ENCODE results near the gene CTXN3. TPM values are rescaled to one million over a fixed set of nuclear protein-coding genes. Genes with fewer than 3 reads are reported as not detected.

CTXN3 gene
- total and polyA plus RNA-seq, 10 of the 15 experiments (the other 5 are each of a cell fraction or from before 2014, with no cell fraction given) = not detected

GRCh38 chr5:127700237-127700766, 51.4 kb downstream of the CTXN3 start:
- in situ Hi-C loops (cut with MboI) (no loop called here), intact Hi-C loops (cut with micrococcal nuclease; ENCODE audit: unreplicated experiment) (no loop called here)
- no peaks in the 10 kb centered on the region for H4K20me1 ChIP-seq (ENCODE audit: control insufficient read depth, insufficient read depth)
- H3K27ac ChIP-seq (ENCODE audit: control insufficient read depth, insufficient read depth) = no peak overlapping the region
- H3K36me3 ChIP-seq (ENCODE audit: control insufficient read depth in 2 of 2, insufficient read depth in 2 of 2, low read length in 1 of 2) = no peaks in the 10 kb centered on the region
- H3K9ac ChIP-seq (ENCODE audit: control insufficient read depth, insufficient read depth, low read length) = no peak overlapping the region
- CTCF ChIA-PET = interaction anchor here (1.2 kb wide), 1 partner anchor 130 kb away, joined by 4 read pairs; no protein-coding TSS in a partner anchor
- no peak overlapping the region for H2AFZ ChIP-seq (ENCODE audit: control insufficient read depth, low read depth, low read length)
- H3K4me3 ChIP-seq = no peak overlapping the region
- POLR2A ChIA-PET = interaction anchor here (0.7 kb wide), 1 partner anchor 9 kb away, joined by 3 read pairs; no protein-coding TSS in a partner anchor
- H3K4me2 ChIP-seq (ENCODE audit: control insufficient read depth, insufficient read depth) = no peak overlapping the region
- RAD21 ChIA-PET (ENCODE audit: unreplicated experiment) = no interaction called here
- H3K79me2 ChIP-seq (ENCODE audit: control insufficient read depth, insufficient read depth, low read length) = no peaks in the 10 kb centered on the region
- no peaks in the 10 kb centered on the region for H3K4me1 ChIP-seq (ENCODE audit: control insufficient read depth, insufficient read depth, low read length)
- TF ChIP-seq TCF3 (IDR thresholded peaks at IDR 0.05; ENCODE audit: borderline replicate concordance, insufficient read depth, low read depth, low read length) (no peak), JUNB (IDR thresholded peaks at IDR 0.05) (no peak), RFX5 (IDR thresholded peaks at IDR 0.05; ENCODE audit: low read depth, low read length) (no peak), SMARCA5 (IDR thresholded peaks at IDR 0.05) (no peak), SP1 (IDR thresholded peaks at IDR 0.05; ENCODE audit: low read depth, low read length) (no peak), HCFC1 (IDR thresholded peaks at IDR 0.05; ENCODE audit: low read length) (no peak)
- DNase-seq (ENCODE audit: low read depth, low spot score) (no peak), ATAC-seq (no peak), FAIRE-seq (no peak)
- no peaks in the 10 kb centered on the region for H3K9me3 ChIP-seq (replicated peaks; ENCODE audit: control insufficient read depth, insufficient read depth, low read length)
- no TSS peak for BruUV-seq (replicated peaks)
- SMC1A ChIA-PET (ENCODE audit: uncharacterized antibody, unreplicated experiment) = interaction anchor here (1.0 kb wide), 1 partner anchor 132 kb away, joined by 3 read pairs; no protein-coding TSS in a partner anchor
- 42% methylated on average over 6 of the region's 6 CpGs for WGBS (ENCODE audit: insufficient coverage, insufficient replicate concordance, low lambda C conversion rate, missing lambda C conversion rate)
- H3K27me3 ChIP-seq (replicated peaks in 1 of 2; ENCODE audit: control insufficient read depth in 2 of 2, insufficient read depth in 2 of 2, low read length in 1 of 2) = no peaks in the 10 kb centered on the region

GRCh38 chr5:127702434-127702833, 53.6 kb downstream of the CTXN3 start:
- 20% methylated on average over 2 of the region's 2 CpGs for WGBS (ENCODE audit: insufficient coverage, insufficient replicate concordance, low lambda C conversion rate, missing lambda C conversion rate)
- ChIA-PET POLR2A (interaction anchor here (1.0 kb wide), 1 partner anchor 27 kb away, joined by 3 read pairs; no protein-coding TSS in a partner anchor), CTCF (interaction anchor here (1.1 kb wide), 1 partner anchor 24 kb away, joined by 4 read pairs; no protein-coding TSS in a partner anchor), SMC1A (ENCODE audit: uncharacterized antibody, unreplicated experiment) (interaction anchor here (0.6 kb wide), 1 partner anchor 1143 kb away, joined by 4 read pairs; no protein-coding TSS in a partner anchor), RAD21 (ENCODE audit: unreplicated experiment) (interaction anchor here (0.6 to 1.5 kb wide), 2 partner anchors 117 to 275 kb away, joined by 3 to 4 read pairs; no protein-coding TSS in a partner anchor)
- Histone ChIP-seq H3K4me1 (ENCODE audit: control insufficient read depth, insufficient read depth, low read length) (no peaks in the 10 kb centered on the region), H3K9me3 (replicated peaks; ENCODE audit: control insufficient read depth, insufficient read depth, low read length) (no peaks in the 10 kb centered on the region), H3K79me2 (ENCODE audit: control insufficient read depth, insufficient read depth, low read length) (no peaks in the 10 kb centered on the region), H2AFZ (ENCODE audit: control insufficient read depth, low read depth, low read length) (no peak overlapping the region), H4K20me1 (ENCODE audit: control insufficient read depth, insufficient read depth) (no peaks in the 10 kb centered on the region), H3K36me3 (ENCODE audit: control insufficient read depth in 2 of 2, insufficient read depth in 2 of 2, low read length in 1 of 2) (no peaks in the 10 kb centered on the region), H3K4me3 (no peak overlapping the region), H3K27me3 (replicated peaks in 1 of 2; ENCODE audit: control insufficient read depth in 2 of 2, insufficient read depth in 2 of 2, low read length in 1 of 2) (no peaks in the 10 kb centered on the region), H3K27ac (ENCODE audit: control insufficient read depth, insufficient read depth) (no peak overlapping the region), H3K4me2 (ENCODE audit: control insufficient read depth, insufficient read depth) (no peak overlapping the region), H3K9ac (ENCODE audit: control insufficient read depth, insufficient read depth, low read length) (no peak overlapping the region)
- no peak for ATAC-seq
- no TSS peak for BruUV-seq (replicated peaks)
- in situ Hi-C loops (cut with MboI) = no loop called here
- intact Hi-C loops (cut with micrococcal nuclease; ENCODE audit: unreplicated experiment) = no loop called here
- no peak for FAIRE-seq
- DNase-seq (ENCODE audit: low read depth, low spot score) = no peak
- TF ChIP-seq NFIC (IDR thresholded peaks at IDR 0.05; ENCODE audit: low read depth, low read length) = no peak
- TF ChIP-seq SUPT20H (IDR thresholded peaks at IDR 0.05; ENCODE audit: borderline replicate concordance, control insufficient read depth, low read depth, low read length) = no peak
- TF ChIP-seq SMARCA5 (IDR thresholded peaks at IDR 0.05) = no peak
- no peak for TF ChIP-seq RELB (IDR thresholded peaks at IDR 0.05; ENCODE audit: low read depth)
- no peak for TF ChIP-seq NFXL1 (IDR thresholded peaks at IDR 0.05; ENCODE audit: borderline replicate concordance)
- no peak for TF ChIP-seq CHD1 (IDR thresholded peaks at IDR 0.05; ENCODE audit: low read depth, low read length)
- TF ChIP-seq CBX3 (IDR thresholded peaks at IDR 0.05; ENCODE audit: borderline replicate concordance, low read depth) = no peak
- no peak for TF ChIP-seq PAX8 (IDR thresholded peaks at IDR 0.05)
- TF ChIP-seq BCL3 (IDR thresholded peaks at IDR 0.05; ENCODE audit: borderline replicate concordance, insufficient read depth, low read depth, low read length, poor library complexity, severe bottlenecking) = no peak
- TF ChIP-seq BHLHE40 (IDR thresholded peaks at IDR 0.05; ENCODE audit: borderline replicate concordance in 1 of 2, low read depth in 2 of 2, low read length in 1 of 2) = no peak
- TF ChIP-seq STAT3 (IDR thresholded peaks at IDR 0.05; ENCODE audit: low read depth, low read length) = no peak
